ENCODE results near the gene MSLN.
A peak's percentile ranks its signal among the peaks of the same experiment; 100 is the strongest.
"Not testable (repeated sequence)": the region's sequence is repeated elsewhere in the genome, so short reads cannot be mapped to it uniquely, and the experiment has no call there.

The MSLN gene

GRCh38 chr16:760545-761343 is at the start of gene MSLN:
Gene MSLN, plus strand, starts transcription at chr16:760734. Its CDS starts 1,947 bp downstream, at chr16:762681.
- no peak for TF ChIP-seq CTCF (conservative IDR thresholded peaks at IDR 0.05)
- no peak within 1 kb of the TSS for H3K27ac ChIP-seq

- no peak overlapping the region for H3K27ac ChIP-seq
- TF ChIP-seq ZFX (IDR thresholded peaks at IDR 0.05) (no peak), CTCF (conservative IDR thresholded peaks at IDR 0.05) (no peak)
Observed at GRCh38 chr16:711084-711483, 49.5 kb upstream of the MSLN start.

- no peak overlapping the region for H3K27ac ChIP-seq
- TF ChIP-seq ZFX (IDR thresholded peaks at IDR 0.05) (no peak), CTCF (conservative IDR thresholded peaks at IDR 0.05) (peak; percentile 92)
Observed at GRCh38 chr16:711548-712320, 48.8 kb upstream of the MSLN start.

- TF ChIP-seq CTCF (conservative IDR thresholded peaks at IDR 0.05) = peak; percentile 48
- H3K27ac ChIP-seq = not testable (repeated sequence)
Observed at GRCh38 chr16:712740-713250, 47.7 kb upstream of the MSLN start.

GRCh38 chr16:714079-714478 is 46.5 kb upstream of the MSLN start:
- peak overlapping the region; percentile 82 for H3K27ac ChIP-seq
- TF ChIP-seq ZFX (IDR thresholded peaks at IDR 0.05) (no peak), CTCF (conservative IDR thresholded peaks at IDR 0.05) (no peak)

GRCh38 chr16:714558-715476 is 45.7 kb upstream of the MSLN start, which contains the start of gene METRN:
Gene METRN, plus strand, starts transcription at chr16:715118. Its CDS starts 172 bp downstream, at chr16:715290.
- peak within 1 kb of the TSS; percentile 82 for H3K27ac ChIP-seq

More at GRCh38 chr16:714558-715476, 45.7 kb upstream of the MSLN start, which contains the start of gene METRN:
- no peak for TF ChIP-seq CTCF (conservative IDR thresholded peaks at IDR 0.05)
- TF ChIP-seq ZFX (IDR thresholded peaks at IDR 0.05) = no peak
